Effector memory CD8-positive, alpha-beta T cell (primary cell): ENCODE results near the gene TEC.
"Not testable (repeated sequence)": the region's sequence is repeated elsewhere in the genome, so short reads cannot be mapped to it uniquely, and the experiment has no call there.

ENCODE experiments used
- ATAC-seq: fragments of 150-1000 bp; cut with Tn5 transposase; replicated peaks from 2 replicates; pipeline ENCODE4 v1.10.0; 2021; ENCODE audit warnings: mild to moderate bottlenecking, moderate library complexity
- DNase-seq, 3 experiments: peaks; one replicate each; pipeline ENCODE4 v3.0.0; 2021
- H3K27ac Mint-ChIP-seq, 2 donors: one replicate each; pipeline ENCODE4 v1.8.0; 2022; ENCODE audit warnings: mild to moderate bottlenecking in 2 of 2, mixed read lengths in 2 of 2, moderate library complexity in 2 of 2
- H3K27me3 Mint-ChIP-seq, 2 donors: one replicate each; pipeline ENCODE4 v1.8.0; 2022; ENCODE audit warnings: mixed read lengths in 2 of 2
- H3K36me3 Mint-ChIP-seq: one replicate; pipeline ENCODE4 v1.8.0; 2022; ENCODE audit warnings: mild to moderate bottlenecking, moderate library complexity, mixed read lengths; ENCODE audit not compliant: insufficient read depth
- H3K4me1 Mint-ChIP-seq, 2 donors: one replicate each; pipeline ENCODE4 v1.8.0; 2022; ENCODE audit warnings: low read depth in 2 of 2, mixed read lengths in 2 of 2
- H3K4me3 Mint-ChIP-seq, 2 donors: one replicate each; pipeline ENCODE4 v1.8.0; 2022; ENCODE audit warnings: mild to moderate bottlenecking in 2 of 2, mixed read lengths in 2 of 2, moderate library complexity in 2 of 2
- H3K9me3 Mint-ChIP-seq, 2 donors: one replicate each; pipeline ENCODE4 v1.8.0; 2022; ENCODE audit warnings: mixed read lengths in 2 of 2

Gene TEC

DNA sequence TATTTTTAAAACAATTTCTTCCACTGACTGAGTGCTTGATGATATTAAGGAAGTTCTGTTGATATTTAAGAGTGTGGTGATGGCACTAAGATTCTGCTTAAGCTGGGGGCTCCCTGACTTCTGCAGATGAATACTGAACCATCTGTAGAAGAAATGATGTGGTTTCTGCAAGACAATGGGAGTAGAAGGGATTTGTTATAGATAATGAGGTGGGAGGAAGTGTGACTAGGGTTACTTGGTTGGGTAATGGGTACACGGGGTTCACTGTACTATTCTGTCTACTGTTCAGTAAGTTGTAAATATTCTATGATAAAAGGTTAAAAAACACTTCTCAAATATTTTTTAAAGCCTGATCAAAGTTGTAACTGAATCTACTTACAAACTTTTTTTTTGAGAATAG, 74.7 kb downstream of the TEC start:
- H3K9me3 Mint-ChIP-seq = no peaks in the 10 kb centered on the region
- H3K36me3 Mint-ChIP-seq = no peaks in the 10 kb centered on the region
- no peak overlapping the region for H3K4me3 Mint-ChIP-seq
- ATAC-seq = no peak
- H3K27ac Mint-ChIP-seq = no peak overlapping the region
- peaks cover 6 to 7% of the 10 kb centered on the region in 2 donors for H3K4me1 Mint-ChIP-seq
- DNase-seq = no peak
- H3K27me3 Mint-ChIP-seq = peaks cover 0 to 6% of the 10 kb centered on the region in 2 donors

- Mint-ChIP-seq H3K9me3 (no peaks in the 10 kb centered on the region), H3K4me3 (no peak overlapping the region), H3K4me1 (peaks cover 6 to 7% of the 10 kb centered on the region in 2 donors), H3K36me3 (no peaks in the 10 kb centered on the region), H3K27me3 (peaks cover 0 to 6% of the 10 kb centered on the region in 2 donors), H3K27ac (no peak overlapping the region)
- ATAC-seq = no peak
- DNase-seq = no peak
These were observed 75.6 kb downstream of the TEC start for GRCh38 chr4:48193921-48194468.

DNA sequence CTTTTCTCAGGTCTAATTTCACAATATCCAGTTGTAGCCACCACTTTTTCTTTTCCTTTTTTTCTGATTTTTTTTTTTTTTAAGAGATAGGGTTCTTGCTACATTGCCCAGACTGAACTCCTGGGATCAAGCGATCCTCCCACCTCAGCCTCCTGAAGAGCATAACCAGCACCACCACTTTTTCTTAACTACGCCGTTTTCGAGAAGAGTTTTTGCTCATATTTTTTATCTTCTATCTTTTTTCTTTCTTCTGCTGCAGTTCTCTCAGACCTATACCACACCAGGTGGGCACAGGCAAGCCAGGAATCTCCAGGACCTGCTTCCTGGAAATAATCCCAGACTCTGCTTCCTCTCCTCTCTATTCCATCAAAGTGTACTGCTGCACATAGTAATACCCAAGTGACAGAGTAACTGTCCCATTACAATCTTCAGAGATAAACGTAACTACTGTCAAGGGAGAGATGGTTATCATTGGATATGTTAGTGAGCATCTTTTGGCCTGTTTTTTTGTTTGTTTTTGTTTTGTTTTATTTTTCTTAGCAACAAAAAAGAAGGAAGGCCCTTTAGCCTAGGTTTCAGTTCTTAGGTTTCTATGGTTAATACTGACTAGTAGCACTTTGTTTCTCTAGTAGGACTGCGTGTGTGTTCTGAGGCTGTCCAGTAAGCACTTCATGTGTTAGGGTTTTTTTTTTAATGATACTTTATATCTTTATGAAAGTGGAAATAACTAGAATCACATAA, 76.4 kb downstream of the TEC start:
- H3K27ac Mint-ChIP-seq = peak overlapping the region in 1 of 2 donors; percentile 3
- no peak overlapping the region for H3K4me3 Mint-ChIP-seq
- peaks cover 0 to 6% of the 10 kb centered on the region in 2 donors for H3K27me3 Mint-ChIP-seq
- no peak for DNase-seq
- H3K4me1 Mint-ChIP-seq = peaks cover 6 to 7% of the 10 kb centered on the region in 2 donors
- ATAC-seq = no peak
- no peaks in the 10 kb centered on the region for H3K9me3 Mint-ChIP-seq
- no peaks in the 10 kb centered on the region for H3K36me3 Mint-ChIP-seq

- DNase-seq (no peak), ATAC-seq (no peak)
- H3K4me1 Mint-ChIP-seq = peaks cover 6 to 7% of the 10 kb centered on the region in 2 donors
- peaks cover 0 to 6% of the 10 kb centered on the region in 2 donors for H3K27me3 Mint-ChIP-seq
- H3K4me3 Mint-ChIP-seq = no peak overlapping the region
- H3K9me3 Mint-ChIP-seq = no peaks in the 10 kb centered on the region
- no peak overlapping the region for H3K27ac Mint-ChIP-seq
- no peaks in the 10 kb centered on the region for H3K36me3 Mint-ChIP-seq
These were observed 77.9 kb downstream of the TEC start for GRCh38 chr4:48191758-48192157.

- Mint-ChIP-seq H3K27ac (no peak overlapping the region), H3K4me1 (peaks cover 5 to 6% of the 10 kb centered on the region in 2 donors), H3K36me3 (peaks cover 2% of the 10 kb centered on the region), H3K4me3 (no peak overlapping the region), H3K9me3 (no peaks in the 10 kb centered on the region), H3K27me3 (peaks cover 0 to 6% of the 10 kb centered on the region in 2 donors)
- ATAC-seq = no peak
- DNase-seq = no peak
These were observed 78.8 kb downstream of the TEC start for GRCh38 chr4:48190839-48191238.

- ATAC-seq (no peak), DNase-seq (no peak)
- H3K27ac Mint-ChIP-seq = no peak overlapping the region
- H3K27me3 Mint-ChIP-seq = peaks cover 0 to 6% of the 10 kb centered on the region in 2 donors
- H3K9me3 Mint-ChIP-seq = no peaks in the 10 kb centered on the region
- no peak overlapping the region for H3K4me3 Mint-ChIP-seq
- peaks cover 3% of the 10 kb centered on the region for H3K36me3 Mint-ChIP-seq
- peaks cover 0 to 2% of the 10 kb centered on the region in 2 donors for H3K4me1 Mint-ChIP-seq
These were observed 79.9 kb downstream of the TEC start for GRCh38 chr4:48189731-48190130.

GRCh38 chr4:48188390-48188789, 81.2 kb downstream of the TEC start:
- Mint-ChIP-seq H3K4me1 (peaks cover 0 to 2% of the 10 kb centered on the region in 2 donors), H3K4me3 (no peak overlapping the region), H3K27ac (no peak overlapping the region), H3K27me3 (peaks cover 0 to 5% of the 10 kb centered on the region in 2 donors), H3K36me3 (peaks cover 3% of the 10 kb centered on the region), H3K9me3 (no peaks in the 10 kb centered on the region)
- ATAC-seq = no peak
- no peak for DNase-seq

DNA sequence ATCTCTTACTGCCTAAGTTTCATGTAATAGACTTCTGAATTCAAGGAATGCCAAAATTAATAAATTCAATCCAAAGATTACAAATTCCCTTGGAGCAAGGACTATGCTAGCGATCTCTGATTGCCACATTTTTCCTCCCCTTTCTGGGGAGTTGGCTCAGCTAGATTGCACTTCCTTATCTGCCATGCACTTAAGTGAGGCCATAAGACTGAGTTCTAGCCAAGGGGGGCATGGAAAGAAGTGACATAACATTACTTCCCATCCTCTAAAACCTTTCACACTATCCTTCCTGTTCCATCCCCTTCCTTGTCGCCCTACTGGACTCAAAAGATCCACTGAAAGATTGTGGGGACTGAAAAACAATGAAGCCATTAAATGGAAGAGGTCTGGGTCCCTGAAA, 81.8 kb downstream of the TEC start:
- DNase-seq (no peak), ATAC-seq (no peak)
- H3K27ac Mint-ChIP-seq = no peak overlapping the region
- H3K36me3 Mint-ChIP-seq = peaks cover 3% of the 10 kb centered on the region
- H3K4me1 Mint-ChIP-seq = no peaks in the 10 kb centered on the region
- H3K9me3 Mint-ChIP-seq = no peaks in the 10 kb centered on the region
- H3K27me3 Mint-ChIP-seq = no peaks in the 10 kb centered on the region
- no peak overlapping the region for H3K4me3 Mint-ChIP-seq

- not testable (repeated sequence) for ATAC-seq, H3K9me3 Mint-ChIP-seq, H3K4me3 Mint-ChIP-seq, DNase-seq, H3K27me3 Mint-ChIP-seq, H3K4me1 Mint-ChIP-seq, H3K27ac Mint-ChIP-seq, H3K36me3 Mint-ChIP-seq
These were observed 82.6 kb downstream of the TEC start for GRCh38 chr4:48187066-48187465.

GRCh38 chr4:48186394-48186793, 83.2 kb downstream of the TEC start:
- H3K27me3 Mint-ChIP-seq, H3K4me3 Mint-ChIP-seq, H3K36me3 Mint-ChIP-seq, H3K27ac Mint-ChIP-seq, H3K9me3 Mint-ChIP-seq, ATAC-seq, H3K4me1 Mint-ChIP-seq, DNase-seq: not testable (repeated sequence)

- no peak for DNase-seq
- H3K27ac Mint-ChIP-seq = no peak overlapping the region
- no peaks in the 10 kb centered on the region for H3K27me3 Mint-ChIP-seq
- H3K4me3 Mint-ChIP-seq = no peak overlapping the region
- ATAC-seq = no peak
- H3K9me3 Mint-ChIP-seq = no peaks in the 10 kb centered on the region
- no peaks in the 10 kb centered on the region for H3K4me1 Mint-ChIP-seq
- H3K36me3 Mint-ChIP-seq = peaks cover 3% of the 10 kb centered on the region
These were observed 84.8 kb downstream of the TEC start for GRCh38 chr4:48184882-48185281.

- ATAC-seq (no peak), DNase-seq (no peak)
- Mint-ChIP-seq H3K9me3 (no peaks in the 10 kb centered on the region), H3K4me3 (no peak overlapping the region), H3K27me3 (no peaks in the 10 kb centered on the region), H3K27ac (no peak overlapping the region), H3K4me1 (no peaks in the 10 kb centered on the region), H3K36me3 (peaks cover 3% of the 10 kb centered on the region)
These were observed 89.4 kb downstream of the TEC start for GRCh38 chr4:48180234-48180633.

GRCh38 chr4:48178931-48179330, 90.7 kb downstream of the TEC start:
- no peak overlapping the region for H3K27ac Mint-ChIP-seq
- no peaks in the 10 kb centered on the region for H3K4me1 Mint-ChIP-seq
- ATAC-seq (no peak), DNase-seq (no peak)
- no peaks in the 10 kb centered on the region for H3K9me3 Mint-ChIP-seq
- no peak overlapping the region for H3K4me3 Mint-ChIP-seq
- peaks cover 3% of the 10 kb centered on the region for H3K36me3 Mint-ChIP-seq
- no peaks in the 10 kb centered on the region for H3K27me3 Mint-ChIP-seq

DNA sequence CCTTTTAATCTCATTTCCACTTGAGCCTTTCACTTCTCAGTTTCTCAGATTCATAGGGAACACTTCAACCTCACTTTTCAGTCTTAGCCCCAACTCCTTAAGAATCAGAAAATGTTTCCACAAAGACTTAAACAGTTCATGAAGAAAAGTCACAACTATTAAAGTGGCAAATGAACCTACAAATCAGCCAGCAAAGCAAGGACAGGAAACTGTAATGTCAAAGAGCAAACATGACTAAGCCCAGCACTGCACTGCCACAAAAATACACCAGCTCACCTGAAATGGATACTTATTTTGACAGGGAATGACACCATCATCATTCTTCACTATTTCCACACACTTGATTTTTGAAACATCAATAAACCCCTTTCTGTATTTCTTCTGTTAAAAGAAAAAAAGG, 93.8 kb downstream of the TEC start:
- no peaks in the 10 kb centered on the region for H3K4me1 Mint-ChIP-seq
- H3K4me3 Mint-ChIP-seq = no peak overlapping the region
- H3K27me3 Mint-ChIP-seq = no peaks in the 10 kb centered on the region

More for the DNA sequence above, 93.8 kb downstream of the TEC start:
- H3K27ac Mint-ChIP-seq = no peak overlapping the region
- peaks cover 3% of the 10 kb centered on the region for H3K36me3 Mint-ChIP-seq
- H3K9me3 Mint-ChIP-seq = no peaks in the 10 kb centered on the region
- ATAC-seq (no peak), DNase-seq (no peak)
